ENCODE measurements around the gene TBC1D1.

TBC1D1 gene

DNA sequence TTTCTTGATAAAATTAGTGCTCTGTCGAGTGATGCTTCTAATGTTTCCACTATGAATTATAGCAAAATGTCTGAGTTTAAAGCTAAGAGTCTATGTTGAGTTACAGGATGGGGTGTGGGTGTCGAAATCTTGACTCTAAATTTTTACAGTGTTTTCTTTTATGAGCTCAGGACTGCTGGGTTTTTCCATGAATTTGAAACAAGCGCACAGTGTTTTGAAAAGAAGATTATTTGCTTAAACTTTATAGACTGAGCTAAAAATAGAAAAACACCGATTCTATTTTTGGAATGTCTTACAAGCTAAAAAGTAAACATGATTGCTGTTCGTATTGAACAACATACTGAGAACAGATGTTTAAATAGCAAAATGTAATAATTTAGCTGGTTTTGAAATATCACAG is 76.9 kb downstream of the TBC1D1 start:
- 0 out of 2 replicates have a peak, but pooled peaks cover 5% of the 10 kb centered on the region for H3K9me3 ChIP-seq (ENCODE audit: low read length)
- H3K4me1 ChIP-seq (ENCODE audit: insufficient read depth, low read length, severe bottlenecking) = peaks cover 41% of the 10 kb centered on the region
- no peaks in the 10 kb centered on the region for H3K79me2 ChIP-seq (ENCODE audit: insufficient read depth, low read length)
- no peaks in the 10 kb centered on the region for H3K27me3 ChIP-seq (ENCODE audit: insufficient read depth, low read length)
- TF ChIP-seq EZH2 (IDR thresholded peaks at IDR 0.05; ENCODE audit: borderline replicate concordance, low read length) = no peak
- TF ChIP-seq, protein P1, sequence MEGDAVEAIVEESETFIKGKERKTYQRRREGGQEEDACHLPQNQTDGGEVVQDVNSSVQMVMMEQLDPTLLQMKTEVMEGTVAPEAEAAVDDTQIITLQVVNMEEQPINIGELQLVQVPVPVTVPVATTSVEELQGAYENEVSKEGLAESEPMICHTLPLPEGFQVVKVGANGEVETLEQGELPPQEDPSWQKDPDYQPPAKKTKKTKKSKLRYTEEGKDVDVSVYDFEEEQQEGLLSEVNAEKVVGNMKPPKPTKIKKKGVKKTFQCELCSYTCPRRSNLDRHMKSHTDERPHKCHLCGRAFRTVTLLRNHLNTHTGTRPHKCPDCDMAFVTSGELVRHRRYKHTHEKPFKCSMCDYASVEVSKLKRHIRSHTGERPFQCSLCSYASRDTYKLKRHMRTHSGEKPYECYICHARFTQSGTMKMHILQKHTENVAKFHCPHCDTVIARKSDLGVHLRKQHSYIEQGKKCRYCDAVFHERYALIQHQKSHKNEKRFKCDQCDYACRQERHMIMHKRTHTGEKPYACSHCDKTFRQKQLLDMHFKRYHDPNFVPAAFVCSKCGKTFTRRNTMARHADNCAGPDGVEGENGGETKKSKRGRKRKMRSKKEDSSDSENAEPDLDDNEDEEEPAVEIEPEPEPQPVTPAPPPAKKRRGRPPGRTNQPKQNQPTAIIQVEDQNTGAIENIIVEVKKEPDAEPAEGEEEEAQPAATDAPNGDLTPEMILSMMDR (IDR thresholded peaks at IDR 0.05; ENCODE audit: low read length) = no peak
- H3K9ac ChIP-seq (ENCODE audit: low read length) = 0 out of 2 replicates have a peak overlapping the region, but pooled peaks have one; percentile 7
- H2AFZ ChIP-seq (ENCODE audit: low read length) = no peak overlapping the region
- peak overlapping the region; percentile 3; the same call in 1 of the 2 replicates for H3K4me2 ChIP-seq (ENCODE audit: low read length)
- no peaks in the 10 kb centered on the region for H3F3A ChIP-seq (ENCODE audit: insufficient read depth, low read length)
- peaks cover 5% of the 10 kb centered on the region for H3K36me3 ChIP-seq (ENCODE audit: insufficient read depth, low read length)
- H3K4me3 ChIP-seq (ENCODE audit: low read depth, low read length, poor library complexity, severe bottlenecking) = no peak overlapping the region
- no peaks in the 10 kb centered on the region for H3K9me2 ChIP-seq (ENCODE audit: low read depth, low read length)
- H4K20me1 ChIP-seq (ENCODE audit: insufficient read depth, low read length) = no peaks in the 10 kb centered on the region
- H3K27ac ChIP-seq (ENCODE audit: low read depth, low read length, poor library complexity, severe bottlenecking) = peak overlapping the region; percentile 23

DNA sequence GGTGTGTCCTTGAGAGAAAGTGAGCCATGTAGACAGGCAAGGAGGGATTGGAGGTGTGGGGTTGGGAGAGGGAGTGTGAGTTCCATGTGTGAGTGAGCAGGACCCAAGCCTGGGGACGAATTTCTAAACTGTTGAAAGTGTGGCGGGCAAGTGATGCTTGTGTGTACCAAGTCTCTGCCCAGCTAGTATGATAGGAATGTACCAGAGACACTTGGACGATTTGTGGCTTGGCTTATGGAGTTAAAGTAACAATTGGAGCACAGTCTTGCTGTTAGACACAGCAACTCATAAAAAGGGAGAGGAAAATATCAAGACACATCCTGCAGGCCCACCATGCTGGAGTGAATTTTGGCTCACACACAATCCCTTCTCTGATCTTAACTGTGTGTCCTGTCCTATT is 77.9 kb downstream of the TBC1D1 start:
- Histone ChIP-seq H3K36me3 (ENCODE audit: insufficient read depth, low read length) (peaks cover 3% of the 10 kb centered on the region; the same call in 1 of the 2 replicates), H3K4me2 (ENCODE audit: low read length) (no peak overlapping the region), H3K9me3 (ENCODE audit: low read length) (0 out of 2 replicates have a peak, but pooled peaks cover 3% of the 10 kb centered on the region), H3K27me3 (ENCODE audit: insufficient read depth, low read length) (no peaks in the 10 kb centered on the region), H3K9ac (ENCODE audit: low read length) (no peak overlapping the region), H3K4me1 (ENCODE audit: insufficient read depth, low read length, severe bottlenecking) (peaks cover 40% of the 10 kb centered on the region), H2AFZ (ENCODE audit: low read length) (no peak overlapping the region), H3K79me2 (ENCODE audit: insufficient read depth, low read length) (no peaks in the 10 kb centered on the region), H3K9me2 (ENCODE audit: low read depth, low read length) (no peaks in the 10 kb centered on the region), H3K4me3 (ENCODE audit: low read depth, low read length, poor library complexity, severe bottlenecking) (no peak overlapping the region), H3F3A (ENCODE audit: insufficient read depth, low read length) (no peaks in the 10 kb centered on the region), H4K20me1 (ENCODE audit: insufficient read depth, low read length) (no peaks in the 10 kb centered on the region), H3K27ac (ENCODE audit: low read depth, low read length, poor library complexity, severe bottlenecking) (no peak overlapping the region)
- TF ChIP-seq, protein P1 (IDR thresholded peaks at IDR 0.05; ENCODE audit: low read length) = no peak
- no peak for TF ChIP-seq EZH2 (IDR thresholded peaks at IDR 0.05; ENCODE audit: borderline replicate concordance, low read length)

DNA sequence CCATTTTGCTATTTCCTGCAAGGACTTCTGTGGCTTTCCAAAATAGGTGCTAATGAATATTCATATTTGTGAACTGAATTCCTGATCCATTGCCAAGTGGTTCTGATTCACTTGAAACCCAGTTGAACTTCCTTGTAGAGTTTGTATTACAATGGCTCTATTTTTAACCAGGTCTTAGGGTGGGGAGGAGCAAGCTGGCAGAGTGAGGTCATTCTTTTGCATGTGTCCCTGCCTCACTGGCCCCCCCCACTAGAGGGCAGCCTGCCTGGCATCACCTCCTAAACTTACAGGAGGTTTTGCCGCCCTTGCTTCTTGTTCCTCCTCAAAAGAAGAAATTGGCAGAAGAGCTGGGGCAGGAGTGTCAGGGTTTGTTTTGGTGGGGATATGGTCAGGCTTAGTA is 79.8 kb downstream of the TBC1D1 start:
- no peaks in the 10 kb centered on the region for H3F3A ChIP-seq (ENCODE audit: insufficient read depth, low read length)
- H3K4me3 ChIP-seq (ENCODE audit: low read depth, low read length, poor library complexity, severe bottlenecking) = no peak overlapping the region
- no peak for TF ChIP-seq EZH2 (IDR thresholded peaks at IDR 0.05; ENCODE audit: borderline replicate concordance, low read length)
- TF ChIP-seq, protein P1 (IDR thresholded peaks at IDR 0.05; ENCODE audit: low read length) = peak; percentile 71
- no peak overlapping the region for H3K27ac ChIP-seq (ENCODE audit: low read depth, low read length, poor library complexity, severe bottlenecking)
- H3K4me1 ChIP-seq (ENCODE audit: insufficient read depth, low read length, severe bottlenecking) = peaks cover 30% of the 10 kb centered on the region
- no peak overlapping the region for H2AFZ ChIP-seq (ENCODE audit: low read length)
- 0 out of 2 replicates have a peak, but pooled peaks cover 3% of the 10 kb centered on the region for H3K9me3 ChIP-seq (ENCODE audit: low read length)
- H3K4me2 ChIP-seq (ENCODE audit: low read length) = no peak overlapping the region
- no peaks in the 10 kb centered on the region for H3K9me2 ChIP-seq (ENCODE audit: low read depth, low read length)
- no peaks in the 10 kb centered on the region for H4K20me1 ChIP-seq (ENCODE audit: insufficient read depth, low read length)
- H3K27me3 ChIP-seq (ENCODE audit: insufficient read depth, low read length) = no peaks in the 10 kb centered on the region
- no peaks in the 10 kb centered on the region for H3K79me2 ChIP-seq (ENCODE audit: insufficient read depth, low read length)
- no peak overlapping the region for H3K9ac ChIP-seq (ENCODE audit: low read length)
- peaks cover 3% of the 10 kb centered on the region; the same call in 1 of the 2 replicates for H3K36me3 ChIP-seq (ENCODE audit: insufficient read depth, low read length)
